B cell (primary cell): ENCODE data around the gene OGG1. TPM values are rescaled to one million over a fixed set of nuclear protein-coding genes. Genes with fewer than 3 reads are reported as not detected.

ENCODE experiments used
- ATAC-seq: fragments of 200-7000 bp; cut with Tn5 transposase; one replicate; pipeline ENCODE4 v1.10.0; 2021; ENCODE audit warnings: low read depth, mild to moderate bottlenecking, moderate number of reproducible peaks, moderate library complexity
- CTCF ChIA-PET: fragments of 350-600 bp; sonication (Branson Sonifier 250); formaldehyde crosslinking; loops from one replicate; lab custom pipeline; 2021; ENCODE audit warnings: antibody characterized with exemption, inconsistent platforms; lab: Charles Lee
- POLR2A ChIA-PET: fragments of 350-600 bp; sonication (Branson Sonifier 250); formaldehyde crosslinking; loops from one replicate; lab custom pipeline; 2021; ENCODE audit warnings: antibody characterized with exemption; lab: Charles Lee
- DNase-seq: peaks from one replicate; pipeline ENCODE4 v3.0.0; 2013
- H2AFZ ChIP-seq: 2 replicates; pipeline ENCODE4 v1.6.1; 2012; ENCODE audit warnings: mild to moderate bottlenecking, low read depth, low read length; ENCODE audit not compliant: insufficient read depth, poor library complexity, severe bottlenecking
- H3K27ac ChIP-seq, 2 donors: 1 replicate in 1 of 2; 2 replicates in 1 of 2; pipeline ENCODE4 v1.5.1; 2012 to 2013; ENCODE audit warnings: low read length in 2 of 2, mild to moderate bottlenecking in 2 of 2, moderate library complexity in 1 of 2
- H3K27me3 ChIP-seq, 4 experiments: fragments of 200-600 bp in 1 of 4; sonication (generic) in 1 of 4; replicated peaks in 1 of 4; 1 replicate in 2 of 4; 2 replicates in 2 of 4; pipeline versions ENCODE4 v1.6.1 to v1.7.0; 2013 to 2016; ENCODE audit warnings: low read length in 3 of 4, mild to moderate bottlenecking in 2 of 4, mixed read lengths in 1 of 4, moderate library complexity in 1 of 4; ENCODE audit not compliant: insufficient read depth in 4 of 4, control insufficient read depth in 3 of 4; ENCODE audit errors: control extremely low read depth in 1 of 4
- H3K36me3 ChIP-seq, 2 experiments: replicated peaks in 1 of 2; 1 replicate in 1 of 2; 2 replicates in 1 of 2; pipeline versions ENCODE4 v1.6.1 to v1.7.1; 2013; ENCODE audit warnings: low read length in 1 of 2; ENCODE audit not compliant: insufficient read depth in 2 of 2, control insufficient read depth in 1 of 2; ENCODE audit errors: control extremely low read depth in 1 of 2, extremely low read depth in 1 of 2
- H3K4me1 ChIP-seq, 2 donors: fragments of 200-600 bp in 1 of 2; sonication (generic) in 1 of 2; 1 replicate in 1 of 2; 2 replicates in 1 of 2; pipeline versions ENCODE4 v1.5.1 to v1.6.1; 2013 to 2017; ENCODE audit warnings: low read length in 2 of 2; ENCODE audit not compliant: control insufficient read depth in 2 of 2, insufficient read depth in 2 of 2
- H3K4me2 ChIP-seq: replicated peaks from 2 replicates; pipeline ENCODE3; 2012; ENCODE audit warnings: mild to moderate bottlenecking, low read depth, low read length; ENCODE audit not compliant: poor library complexity, severe bottlenecking
- H3K4me3 ChIP-seq, 5 experiments: fragments of 200-600 bp in 1 of 5; sonication (generic) in 1 of 5; 1 replicate in 3 of 5; 2 replicates in 2 of 5; pipeline versions ENCODE4 v1.5.1 to v1.7.0; 2011 to 2016; ENCODE audit warnings: low read length in 4 of 5, mild to moderate bottlenecking in 4 of 5, low read depth in 2 of 5, control low read depth in 1 of 5, moderate library complexity in 1 of 5; ENCODE audit not compliant: insufficient read depth in 1 of 5; ENCODE audit errors: control extremely low read depth in 1 of 5, extremely low read depth in 1 of 5
- H3K79me2 ChIP-seq: fragments of 200-600 bp; sonication (generic); one replicate; pipeline ENCODE4 v1.6.0; 2016; ENCODE audit warnings: low read length; ENCODE audit not compliant: control insufficient read depth, insufficient read depth
- H3K9ac ChIP-seq: fragments of 200-600 bp; sonication (generic); 2 replicates; pipeline ENCODE4 v1.6.1; 2017; ENCODE audit warnings: mild to moderate bottlenecking, low read length, moderate library complexity
- H3K9me3 ChIP-seq, 3 donors: one replicate each; pipeline versions ENCODE4 v1.6.1 to v1.7.1; 2013; ENCODE audit warnings: low read length in 2 of 3; ENCODE audit not compliant: control insufficient read depth in 2 of 3, insufficient read depth in 1 of 3; ENCODE audit errors: control extremely low read depth in 1 of 3
- H4K20me1 ChIP-seq: 2 replicates; pipeline ENCODE4 v1.6.0; 2012; ENCODE audit warnings: mild to moderate bottlenecking, low read length; ENCODE audit not compliant: insufficient read depth, control insufficient read depth, poor library complexity, severe bottlenecking
- H3K27ac Mint-ChIP-seq: one replicate; pipeline ENCODE4 v1.8.0; 2021; ENCODE audit warnings: mixed read lengths
- H3K27me3 Mint-ChIP-seq: one replicate; pipeline ENCODE4 v1.8.0; 2021; ENCODE audit warnings: mixed read lengths
- H3K4me1 Mint-ChIP-seq: one replicate; pipeline ENCODE4 v1.8.0; 2021; ENCODE audit warnings: mixed read lengths
- H3K4me3 Mint-ChIP-seq: one replicate; pipeline ENCODE4 v1.8.0; 2021; ENCODE audit warnings: mixed read lengths
- H3K9me3 Mint-ChIP-seq: one replicate; pipeline ENCODE4 v1.8.0; 2022; ENCODE audit warnings: mixed read lengths; ENCODE audit not compliant: insufficient read depth
- CTCF ChIP-seq: fragments of 200-600 bp; IDR thresholded peaks from one replicate; pipeline ENCODE4 v1.8.0; 2022; ENCODE audit warnings: antibody characterized with exemption, mild to moderate bottlenecking
- EZH2 ChIP-seq: IDR thresholded peaks from 2 replicates; pipeline ENCODE4 v1.6.1; 2012; ENCODE audit warnings: borderline replicate concordance, low read depth, mild to moderate bottlenecking, moderate library complexity, low read length; ENCODE audit not compliant: insufficient read depth, poor library complexity, severe bottlenecking
- WGBS: methylation state at CpG from one replicate; pipeline ENCODE4 v1.1.5; 2013; ENCODE audit warnings: missing lambda C conversion rate; ENCODE audit not compliant: insufficient coverage; 5-methylcytosine and 5-hydroxymethylcytosine counted together
- intact Hi-C: fragments of 100-400 bp; cut with micrococcal nuclease; formaldehyde crosslinking; loops from one replicate; pipeline ENCODE4 v1.10.0; 2022
- polyA plus RNA-seq: library from polyadenylated mRNA; depleted of rRNA; stranded (reverse); fragments of >200 nt; gene quantifications from 2 replicates; pipeline ENCODE4 v1.2.3, GENCODE V29; 2012
- total RNA-seq, 2 donors: library from RNA; stranded (reverse); fragments of 120-200 nt in 1 of 2; gene quantifications; 1 replicate in 1 of 2; 2 replicates in 1 of 2; pipeline versions ENCODE4 v1.2.3 to v1.2.4, GENCODE V29; 2013 to 2022

OGG1 gene
- total and polyA plus RNA-seq, 2 donors (not counting 1 experiment from before 2014, with no cell fraction given) = 45.6 to 81.6 TPM

- Mint-ChIP-seq H3K4me3 (no peak overlapping the region), H3K4me1 (peaks cover 3% of the 10 kb centered on the region), H3K27me3 (peaks cover 38% of the 10 kb centered on the region), H3K9me3 (no peaks in the 10 kb centered on the region), H3K27ac (no peak overlapping the region)
- Histone ChIP-seq H4K20me1 (no peaks in the 10 kb centered on the region), H3K27me3 (peaks cover 0 to 4% (median 2%) of the 10 kb centered on the region in 4 experiments), H3K36me3 (no peaks in the 10 kb centered on the region), H3K4me3 (no peak overlapping the region), H3K4me1 (no peaks in the 10 kb centered on the region), H2AFZ (no peak overlapping the region), H3K27ac (no peak overlapping the region), H3K9me3 (no peaks in the 10 kb centered on the region), H3K79me2 (no peaks in the 10 kb centered on the region), H3K9ac (no peak overlapping the region), H3K4me2 (no peak overlapping the region)
- intact Hi-C loops = no loop called here
- 77% methylated on average over 4 of the region's 4 CpGs for WGBS
- ATAC-seq = no peak
- no peak for DNase-seq
- POLR2A ChIA-PET = no interaction called here
- no peak for TF ChIP-seq EZH2
- TF ChIP-seq CTCF = no peak
- CTCF ChIA-PET = no interaction called here
Observed at GRCh38 chr3:9713142-9713541, 36.6 kb upstream of the OGG1 start.

- no peaks in the 10 kb centered on the region for H3K36me3 ChIP-seq
- no peak overlapping the region for H3K4me3 ChIP-seq
- ATAC-seq = no peak
- no peak for DNase-seq
- no peak overlapping the region for H3K27ac Mint-ChIP-seq
- no peak overlapping the region for H3K4me3 Mint-ChIP-seq
- peaks cover 3% of the 10 kb centered on the region for H3K4me1 Mint-ChIP-seq
- peaks cover 0 to 4% (median 2%) of the 10 kb centered on the region in 4 experiments for H3K27me3 ChIP-seq
- no peak overlapping the region for H2AFZ ChIP-seq
- POLR2A ChIA-PET = no interaction called here
- no peaks in the 10 kb centered on the region for H3K9me3 ChIP-seq
- WGBS = 30% methylated on average over 3 of the region's 4 CpGs
- H3K4me1 ChIP-seq = no peaks in the 10 kb centered on the region
- no peak overlapping the region for H3K27ac ChIP-seq
- no peaks in the 10 kb centered on the region for H3K9me3 Mint-ChIP-seq
- no peak overlapping the region for H3K4me2 ChIP-seq
- no peaks in the 10 kb centered on the region for H3K79me2 ChIP-seq
- peaks cover 35% of the 10 kb centered on the region for H3K27me3 Mint-ChIP-seq
- no peak overlapping the region for H3K9ac ChIP-seq
- TF ChIP-seq CTCF = no peak
- TF ChIP-seq EZH2 = no peak
- intact Hi-C loops = no loop called here
- CTCF ChIA-PET = no interaction called here
- H4K20me1 ChIP-seq = no peaks in the 10 kb centered on the region
Observed at GRCh38 chr3:9715136-9715535, 34.6 kb upstream of the OGG1 start.
